Loucy (cell line): ENCODE data around the gene ARHGAP26.

ENCODE experiments used
- EZH2phosphoT487 ChIP-seq: fragments of 200-600 bp; IDR thresholded peaks from 2 replicates; pipeline ENCODE4 v1.6.1; 2018; ENCODE audit warnings: antibody characterized with exemption, mild to moderate bottlenecking, moderate library complexity, borderline replicate concordance
- TF ChIP-seq, protein P1 (sequence below): fragments of 200-600 bp; sonication (generic); conservative IDR thresholded peaks from 2 replicates; pipeline ENCODE4 v1.5.1; 2014; ENCODE audit warnings: mild to moderate bottlenecking, antibody characterized with exemption, low read length

GRCh38 chr5:142720641-142721271 is 49.4 kb upstream of the ARHGAP26 start:
- TF ChIP-seq, protein P1, sequence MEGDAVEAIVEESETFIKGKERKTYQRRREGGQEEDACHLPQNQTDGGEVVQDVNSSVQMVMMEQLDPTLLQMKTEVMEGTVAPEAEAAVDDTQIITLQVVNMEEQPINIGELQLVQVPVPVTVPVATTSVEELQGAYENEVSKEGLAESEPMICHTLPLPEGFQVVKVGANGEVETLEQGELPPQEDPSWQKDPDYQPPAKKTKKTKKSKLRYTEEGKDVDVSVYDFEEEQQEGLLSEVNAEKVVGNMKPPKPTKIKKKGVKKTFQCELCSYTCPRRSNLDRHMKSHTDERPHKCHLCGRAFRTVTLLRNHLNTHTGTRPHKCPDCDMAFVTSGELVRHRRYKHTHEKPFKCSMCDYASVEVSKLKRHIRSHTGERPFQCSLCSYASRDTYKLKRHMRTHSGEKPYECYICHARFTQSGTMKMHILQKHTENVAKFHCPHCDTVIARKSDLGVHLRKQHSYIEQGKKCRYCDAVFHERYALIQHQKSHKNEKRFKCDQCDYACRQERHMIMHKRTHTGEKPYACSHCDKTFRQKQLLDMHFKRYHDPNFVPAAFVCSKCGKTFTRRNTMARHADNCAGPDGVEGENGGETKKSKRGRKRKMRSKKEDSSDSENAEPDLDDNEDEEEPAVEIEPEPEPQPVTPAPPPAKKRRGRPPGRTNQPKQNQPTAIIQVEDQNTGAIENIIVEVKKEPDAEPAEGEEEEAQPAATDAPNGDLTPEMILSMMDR = no peak
- TF ChIP-seq EZH2phosphoT487 = no peak
